T-helper 2 cell (primary cell): Measurements from ENCODE around the gene ME3.
A peak's percentile ranks its signal among the peaks of the same experiment; 100 is the strongest.

ENCODE experiments used
- DNase-seq, 5 experiments: peaks; one replicate each; pipeline versions ENCODE4 v3.0.0 to v3.0.0-alpha.2; 2012 to 2022
- total RNA-seq, 2 donors: gene quantifications; one replicate each; lab custom pipeline; 2026; lab: John Stamatoyannopoulos, UW

Gene ME3
- 0.94 to 2.6 reads per million in 2 donors for total RNA-seq

DNA sequence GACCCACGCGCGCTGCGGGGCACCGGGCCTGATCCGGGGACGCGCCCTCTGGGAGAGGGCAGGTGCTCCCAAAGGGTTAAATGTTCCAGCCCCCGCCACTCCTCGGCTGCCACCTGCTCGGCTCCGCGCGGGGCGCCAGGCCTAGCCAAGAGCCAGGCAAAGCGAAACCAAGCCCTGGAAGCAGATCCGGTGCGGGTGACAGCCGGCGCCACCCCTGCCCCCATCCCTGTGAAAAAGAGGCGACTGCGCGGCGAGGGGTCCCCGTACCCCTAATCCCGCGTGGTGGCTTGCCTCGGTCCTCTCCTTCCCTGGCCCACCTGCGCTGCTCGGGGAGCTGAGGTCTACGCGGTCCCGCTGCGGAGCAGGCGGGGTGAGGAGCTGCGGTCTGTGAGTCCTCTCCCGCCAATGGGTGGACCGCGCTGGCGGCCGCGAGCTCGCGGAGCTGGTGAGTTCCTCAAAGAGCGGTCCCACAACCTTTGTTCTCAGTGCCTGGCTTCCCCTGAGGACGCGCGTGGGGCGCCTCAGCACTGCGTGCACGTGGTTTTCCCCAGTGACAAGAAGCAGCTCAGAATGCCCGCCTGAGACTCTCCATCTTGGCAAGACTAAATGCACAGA is at the start of gene ME3:
Gene ME3, minus strand, starts transcription at position 610 of the 615 bp plus-strand sequence.
- DNase-seq, result peak in 4 of 5 experiments; percentile 5 to 56 (median 12)

DNA sequence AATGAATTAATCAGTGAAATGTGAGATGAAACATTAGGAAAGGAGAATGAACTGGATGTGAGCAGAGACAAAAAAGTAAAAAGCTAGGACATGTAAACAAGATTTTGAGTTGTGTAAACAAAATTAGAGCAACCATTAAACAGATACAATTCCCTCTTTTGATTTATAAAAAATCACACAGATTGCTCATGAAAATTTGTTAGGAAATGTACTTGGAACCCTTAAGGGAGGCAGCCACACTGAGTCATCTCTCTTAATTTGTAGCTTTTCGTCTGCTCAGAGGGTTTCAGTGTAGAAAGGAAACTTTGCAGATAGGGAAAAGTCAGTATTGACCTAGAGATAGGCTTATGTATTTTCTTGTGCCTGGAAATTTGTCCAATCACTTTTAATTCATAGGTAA is 49.6 kb upstream of the ME3 start:
- DNase-seq, result no peak

DNA sequence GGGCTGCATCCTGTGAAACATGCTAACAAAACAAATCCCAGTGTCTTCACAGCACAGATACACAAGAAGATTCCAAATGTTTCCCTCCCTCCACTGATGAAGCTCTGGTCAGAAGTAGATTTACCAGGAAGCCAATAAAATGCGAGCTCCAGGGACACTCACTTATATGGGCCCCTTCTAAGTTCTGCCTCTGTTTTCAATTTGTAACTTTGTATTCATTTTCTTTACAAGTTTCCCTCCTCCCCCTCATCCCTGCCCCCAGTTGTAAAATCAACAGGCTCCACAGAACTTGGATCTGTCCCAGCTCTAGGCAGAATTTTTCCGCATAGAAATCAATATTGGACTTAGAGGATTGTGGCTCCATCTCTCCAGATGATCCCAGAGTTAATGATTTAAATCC is 48.1 kb upstream of the ME3 start:
- DNase-seq, result no peak

DNA sequence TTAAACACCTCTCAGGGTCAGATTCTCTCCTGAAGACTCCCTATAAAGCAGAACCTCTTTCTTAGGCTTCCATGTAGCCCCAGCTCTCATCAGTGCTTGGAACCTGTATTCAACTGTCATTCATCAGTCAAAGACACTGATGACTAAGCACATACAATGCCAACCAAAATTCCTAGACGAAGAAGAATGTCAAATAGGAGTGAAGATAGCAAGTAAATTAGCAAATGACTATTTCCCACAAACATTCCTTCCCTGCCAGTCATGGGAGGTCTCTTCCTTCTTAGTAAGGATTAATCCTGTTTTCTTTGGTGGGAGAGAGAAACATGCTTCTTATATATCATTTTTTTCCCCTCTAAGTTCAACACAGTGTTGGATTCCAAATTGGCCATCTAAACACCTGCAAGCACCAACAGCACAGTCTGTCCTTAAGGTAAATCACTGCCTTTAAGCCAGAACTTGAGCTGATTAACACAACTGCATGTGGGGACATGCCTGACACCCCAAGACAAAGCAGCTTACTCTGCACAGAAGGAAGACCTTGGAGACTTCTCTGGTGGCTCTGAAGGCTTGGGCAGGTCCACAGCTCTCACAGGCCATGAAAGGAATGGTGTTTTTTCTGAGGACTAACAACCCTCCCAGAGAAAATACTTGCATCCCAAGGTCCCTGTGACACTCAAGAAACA is 47.5 kb upstream of the ME3 start:
- DNase-seq, result no peak

DNA sequence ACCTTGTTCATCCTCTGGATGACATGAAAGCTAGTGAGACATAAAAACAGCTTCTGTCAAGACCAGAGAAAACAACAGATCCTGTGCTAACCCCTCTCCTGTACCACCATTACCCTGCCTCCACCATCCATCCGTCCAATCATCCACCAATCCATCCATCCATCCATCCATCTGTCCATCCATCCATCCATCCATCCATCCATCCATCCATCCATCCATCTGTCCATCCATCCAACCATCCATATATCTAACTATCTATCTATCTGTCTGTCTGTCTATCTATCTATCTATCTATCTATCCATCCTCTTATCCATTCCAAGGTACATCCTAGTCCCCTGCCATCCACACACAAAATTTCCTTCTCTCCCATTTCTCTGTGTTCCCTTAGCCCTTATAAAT is 46.6 kb upstream of the ME3 start:
- DNase-seq, result no peak

- DNase-seq, result no peak
Measured at GRCh38 chr11:86718521-86718920, 46.1 kb upstream of the ME3 start.

DNA sequence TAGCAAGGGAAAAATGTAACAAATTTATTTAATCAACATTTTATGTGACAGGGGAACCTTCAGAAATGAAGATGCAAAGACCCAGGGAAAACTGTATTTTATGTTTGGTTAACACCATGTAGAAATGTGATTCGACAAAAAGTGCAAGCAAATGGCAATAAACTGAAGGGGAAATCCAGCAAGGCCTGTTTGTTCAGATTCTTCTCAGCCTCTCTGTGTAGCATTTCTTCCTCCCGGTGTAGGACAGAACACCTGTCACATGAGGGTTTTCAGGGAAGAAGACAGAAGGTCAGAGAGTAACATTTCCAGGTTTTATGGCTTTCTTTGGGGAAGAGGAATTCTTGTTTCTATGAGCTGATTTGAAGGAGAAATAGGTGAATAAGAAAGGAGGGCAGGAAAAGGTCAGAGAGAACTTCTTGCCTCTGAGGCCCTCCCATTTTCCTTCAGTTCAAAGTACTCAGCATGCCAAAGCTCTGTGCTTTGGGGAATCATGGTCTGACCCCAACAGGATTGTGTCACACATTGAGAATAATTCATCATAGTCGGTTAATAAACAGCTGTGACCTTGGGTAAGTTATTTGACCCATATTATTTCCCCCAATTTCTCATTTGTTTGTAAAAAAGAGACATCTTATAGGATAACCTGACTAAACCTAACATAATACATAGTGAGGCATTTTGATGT is 45.5 kb upstream of the ME3 start:
- no peak for DNase-seq

DNA sequence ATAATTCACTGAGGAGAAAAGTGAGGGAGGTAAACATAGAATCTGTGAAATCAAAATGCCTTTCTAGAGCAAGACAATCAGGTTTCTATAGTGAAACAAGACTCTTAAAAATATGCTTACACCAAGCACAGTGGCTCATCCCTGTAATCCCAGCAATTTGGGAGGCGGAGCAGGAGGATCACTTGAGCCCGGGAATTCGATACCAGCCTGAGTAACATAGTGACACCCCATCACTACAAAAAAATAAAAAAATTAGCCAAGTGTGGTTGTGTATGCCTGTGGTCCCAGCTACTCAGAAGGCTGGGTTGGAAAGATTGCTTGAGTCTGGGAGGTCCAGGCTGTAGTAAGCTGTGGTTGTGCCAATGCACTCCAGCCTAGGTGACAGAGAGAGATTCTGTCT is 43.2 kb upstream of the ME3 start:
- no peak for DNase-seq

DNA sequence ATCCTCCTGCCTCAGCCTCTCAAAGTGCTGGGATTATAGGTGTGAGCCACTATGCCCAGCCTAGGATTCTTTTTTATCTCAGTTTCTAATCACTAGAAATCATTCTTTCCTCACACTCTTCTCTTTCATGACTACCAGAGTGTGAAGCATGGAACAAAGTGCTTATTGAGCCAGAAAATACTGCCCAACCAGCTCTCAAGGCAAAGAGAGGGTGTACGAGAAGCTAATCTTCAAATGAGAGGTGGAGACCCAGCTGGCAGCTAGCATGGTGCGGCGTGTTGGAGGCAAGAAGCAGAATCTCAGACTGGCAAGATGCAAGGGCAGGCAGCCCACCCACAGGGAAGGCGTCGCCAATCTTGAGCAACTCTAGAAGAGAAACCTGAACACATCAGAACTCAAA is 41.1 kb upstream of the ME3 start:
- DNase-seq, result no peak

GRCh38 chr11:86710936-86711335 is 38.5 kb upstream of the ME3 start:
- DNase-seq, result no peak

- DNase-seq, result no peak
Measured at GRCh38 chr11:86708669-86709068, 36.3 kb upstream of the ME3 start.

DNA sequence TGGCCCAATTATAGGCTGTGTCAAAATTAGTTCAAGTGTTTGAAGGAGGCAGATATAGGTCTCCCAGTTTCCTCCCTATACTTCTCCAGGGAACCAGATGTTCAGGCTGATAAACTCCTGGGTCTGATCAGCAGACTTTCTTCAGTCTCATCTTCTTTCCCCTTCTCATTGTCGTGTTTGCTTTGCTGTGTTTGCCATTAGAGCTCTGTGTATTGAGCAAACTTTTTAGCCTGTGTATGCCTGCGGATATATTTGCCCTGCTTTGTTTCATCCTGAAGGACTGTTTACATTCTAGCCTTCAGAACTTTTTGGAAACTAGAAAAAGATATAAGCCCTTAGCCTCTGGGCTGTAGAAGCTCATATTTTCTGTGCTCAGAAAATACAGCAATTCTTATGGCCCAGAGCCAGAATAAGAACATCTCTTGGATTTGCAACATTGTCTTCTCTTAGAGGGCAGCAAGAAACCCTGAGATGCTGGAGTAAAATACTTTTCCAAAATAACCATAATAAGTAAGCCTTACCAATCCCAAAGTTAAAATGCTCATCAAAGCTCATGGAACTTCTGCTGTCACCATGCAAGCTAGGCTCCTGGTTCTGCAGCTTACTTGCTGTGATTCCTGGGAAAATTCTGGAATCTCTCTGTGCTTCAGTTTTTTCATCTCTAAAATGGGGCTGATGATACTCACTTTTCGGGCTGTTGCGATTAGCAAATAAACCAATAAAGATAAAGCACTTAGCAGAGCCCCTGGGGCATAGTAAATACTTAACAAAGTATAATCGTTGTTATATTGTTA is 34.1 kb upstream of the ME3 start:
- no peak for DNase-seq

DNA sequence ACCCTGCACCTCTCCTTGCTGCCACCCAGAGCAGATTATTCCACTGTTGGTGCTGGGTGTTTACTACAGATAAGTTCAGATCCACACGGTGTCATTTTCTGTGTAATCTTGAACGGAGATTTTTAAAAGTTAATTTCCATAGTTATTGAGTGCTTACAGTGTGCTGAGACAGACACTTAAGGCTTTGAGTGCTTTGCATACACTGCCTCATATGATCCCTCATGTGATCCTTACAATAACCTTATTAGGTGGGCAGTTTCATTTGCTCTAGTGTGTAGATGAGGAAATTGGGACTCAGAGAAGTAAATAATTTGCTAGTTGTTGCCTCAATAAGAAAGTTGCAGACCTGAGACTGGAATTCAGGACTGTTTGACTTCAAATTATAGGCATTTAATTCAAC is 32.3 kb upstream of the ME3 start:
- DNase-seq, result no peak

- no peak for DNase-seq
Measured at GRCh38 chr11:86703987-86704386, 31.6 kb upstream of the ME3 start.

- DNase-seq, result no peak
Measured at GRCh38 chr11:86702220-86702983, 30.0 kb upstream of the ME3 start.

- no peak for DNase-seq
Measured at GRCh38 chr11:86699040-86699791, 26.8 kb upstream of the ME3 start.

- DNase-seq, result no peak
Measured at GRCh38 chr11:86698639-86699038, 26.2 kb upstream of the ME3 start.

- no peak for DNase-seq
Measured at GRCh38 chr11:86696451-86696850, 24.0 kb upstream of the ME3 start.

- DNase-seq, result no peak
Measured at GRCh38 chr11:86696004-86696403, 23.6 kb upstream of the ME3 start.

DNA sequence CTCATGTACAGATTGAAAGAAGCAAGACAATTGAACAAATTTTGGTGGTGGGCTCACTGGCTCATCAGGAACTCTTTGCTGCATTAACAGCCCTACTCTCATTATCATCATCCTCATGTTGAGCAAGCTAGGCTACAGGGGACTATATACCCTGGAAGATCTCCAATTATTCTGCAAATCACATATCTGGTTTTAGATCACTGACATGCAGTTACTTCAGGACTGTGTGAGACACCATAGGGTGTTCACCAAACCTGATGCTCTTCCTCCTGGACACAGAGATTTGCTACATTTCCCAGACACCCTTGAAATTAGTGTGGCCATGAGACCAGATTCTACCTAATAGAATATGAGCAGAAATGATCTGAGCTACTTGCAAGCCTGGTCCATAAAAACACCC is 23.0 kb upstream of the ME3 start:
- DNase-seq, result no peak

- no peak for DNase-seq
Measured at GRCh38 chr11:86693518-86693917, 21.1 kb upstream of the ME3 start.

- DNase-seq, result no peak
Measured at GRCh38 chr11:86692746-86693145, 20.3 kb upstream of the ME3 start.
